22Rv1 (cell line): ENCODE data around the gene SPATA9.

ENCODE experiments used
- CTCF ChIP-seq: fragments of 450-650 bp; IDR thresholded peaks from 2 replicates; pipeline ENCODE4 v1.5.1; 2017; ENCODE audit warnings: mild to moderate bottlenecking
- ZFX ChIP-seq: fragments of 450-650 bp; IDR thresholded peaks from 2 replicates; pipeline ENCODE4 v1.6.1; 2017; ENCODE audit warnings: antibody characterized with exemption, borderline replicate concordance

- no peak for TF ChIP-seq CTCF
- TF ChIP-seq ZFX, result no peak
Measured at GRCh38 chr5:95715799-95716461, 33.1 kb upstream of the SPATA9 start.
